Right atrium auricular region (tissue), 2 donors: ENCODE results near the gene KLHL5. TPM values are rescaled to one million over a fixed set of nuclear protein-coding genes. Genes with fewer than 3 reads are reported as not detected.

Experiments used
- DNase-seq: peaks from one replicate; pipeline ENCODE4 v3.0.0-alpha.2; 2019; ENCODE audit warnings: low spot score
- H3K27ac ChIP-seq, 2 donors: fragments of 200-600 bp; sonication (generic); 1 replicate in 1 of 2; 2 replicates in 1 of 2; pipeline ENCODE4 v1.5.1; 2016 to 2019
- H3K27me3 ChIP-seq, 2 donors: fragments of 200-600 bp; sonication (generic); one replicate each; pipeline versions ENCODE4 v1.5.1 to v1.6.0; 2017 to 2019
- H3K36me3 ChIP-seq: fragments of 200-600 bp; sonication (generic); one replicate; pipeline ENCODE4 v1.5.1; 2016
- H3K4me1 ChIP-seq, 2 donors: fragments of 200-600 bp; sonication (generic); one replicate each; pipeline versions ENCODE4 v1.5.1 to v1.6.0; 2017 to 2019
- H3K4me3 ChIP-seq, 2 donors: fragments of 200-600 bp; sonication (generic); 1 replicate in 1 of 2; 2 replicates in 1 of 2; pipeline ENCODE4 v1.5.1; 2017 to 2019; ENCODE audit warnings: mild to moderate bottlenecking in 1 of 2, moderate library complexity in 1 of 2
- H3K9me3 ChIP-seq, 2 donors: fragments of 200-600 bp; sonication (generic); one replicate each; pipeline ENCODE4 v1.5.1; 2019
- total RNA-seq, 2 donors: library from RNA; depleted of rRNA; stranded (reverse); fragments of >200 nt; gene quantifications; one replicate each; pipeline ENCODE4 v1.1.0, GENCODE V29; 2016
- TF ChIP-seq, protein P1 (sequence below), 2 donors: fragments of 200-600 bp; sonication (generic); IDR thresholded peaks; one replicate each; pipeline ENCODE4 v1.5.1; 2019; ENCODE audit warnings: antibody characterized with exemption in 2 of 2

KLHL5 gene
- total RNA-seq, 2 donors from 2014 or later = 11.8 to 13.1 TPM

DNA sequence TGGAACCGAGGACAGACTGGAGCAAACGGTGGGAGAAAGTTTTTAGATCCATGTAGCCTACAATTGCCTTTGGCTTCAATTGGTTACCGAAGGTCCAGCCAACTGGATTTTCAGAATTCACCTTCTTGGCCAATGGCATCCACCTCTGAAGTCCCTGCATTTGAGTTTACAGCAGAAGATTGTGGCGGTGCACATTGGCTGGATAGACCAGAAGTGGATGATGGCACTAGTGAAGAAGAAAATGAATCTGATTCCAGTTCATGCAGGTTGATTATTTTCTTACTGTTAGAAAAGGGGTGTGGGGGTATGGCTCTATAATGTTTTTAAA is 702 bp downstream of the KLHL5 start:
- peaks cover 0 to 12% of the 10 kb centered on the region in 2 donors for H3K4me1 ChIP-seq
- no peaks in the 10 kb centered on the region for H3K36me3 ChIP-seq
- TF ChIP-seq, protein P1, sequence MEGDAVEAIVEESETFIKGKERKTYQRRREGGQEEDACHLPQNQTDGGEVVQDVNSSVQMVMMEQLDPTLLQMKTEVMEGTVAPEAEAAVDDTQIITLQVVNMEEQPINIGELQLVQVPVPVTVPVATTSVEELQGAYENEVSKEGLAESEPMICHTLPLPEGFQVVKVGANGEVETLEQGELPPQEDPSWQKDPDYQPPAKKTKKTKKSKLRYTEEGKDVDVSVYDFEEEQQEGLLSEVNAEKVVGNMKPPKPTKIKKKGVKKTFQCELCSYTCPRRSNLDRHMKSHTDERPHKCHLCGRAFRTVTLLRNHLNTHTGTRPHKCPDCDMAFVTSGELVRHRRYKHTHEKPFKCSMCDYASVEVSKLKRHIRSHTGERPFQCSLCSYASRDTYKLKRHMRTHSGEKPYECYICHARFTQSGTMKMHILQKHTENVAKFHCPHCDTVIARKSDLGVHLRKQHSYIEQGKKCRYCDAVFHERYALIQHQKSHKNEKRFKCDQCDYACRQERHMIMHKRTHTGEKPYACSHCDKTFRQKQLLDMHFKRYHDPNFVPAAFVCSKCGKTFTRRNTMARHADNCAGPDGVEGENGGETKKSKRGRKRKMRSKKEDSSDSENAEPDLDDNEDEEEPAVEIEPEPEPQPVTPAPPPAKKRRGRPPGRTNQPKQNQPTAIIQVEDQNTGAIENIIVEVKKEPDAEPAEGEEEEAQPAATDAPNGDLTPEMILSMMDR (IDR thresholded peaks at IDR 0.05) = no peak
- H3K9me3 ChIP-seq = no peaks in the 10 kb centered on the region
- no peak for DNase-seq
- no peak overlapping the region for H3K4me3 ChIP-seq
- no peaks in the 10 kb centered on the region for H3K27me3 ChIP-seq
- H3K27ac ChIP-seq = no peak overlapping the region

DNA sequence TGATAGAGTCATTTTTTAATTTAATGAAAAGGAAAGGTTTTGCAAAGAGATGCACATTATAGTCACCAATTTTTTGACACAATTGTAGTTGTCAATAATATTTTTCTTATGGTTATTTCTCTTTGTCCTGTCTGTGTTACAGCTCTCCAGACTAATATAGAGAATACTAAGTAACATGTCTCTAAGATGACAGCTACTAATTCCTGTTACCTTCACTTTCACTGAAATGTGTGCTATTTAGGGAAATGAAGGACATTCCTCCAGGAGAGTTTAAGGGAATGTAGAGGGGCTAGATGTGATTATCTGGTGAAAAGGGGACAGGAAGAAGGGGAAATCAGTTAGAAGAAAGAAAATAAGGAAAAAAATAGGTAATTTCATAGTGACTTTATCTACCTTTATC is 1.4 kb downstream of the KLHL5 start:
- DNase-seq = no peak
- Histone ChIP-seq H3K4me3 (no peak overlapping the region), H3K27ac (no peak overlapping the region), H3K9me3 (no peaks in the 10 kb centered on the region), H3K4me1 (peaks cover 0 to 12% of the 10 kb centered on the region in 2 donors), H3K27me3 (no peaks in the 10 kb centered on the region), H3K36me3 (no peaks in the 10 kb centered on the region)
- TF ChIP-seq, protein P1 (IDR thresholded peaks at IDR 0.05) = no peak

GRCh38 chr4:39066371-39066770 is 4.3 kb downstream of the KLHL5 start:
- Histone ChIP-seq H3K9me3 (no peaks in the 10 kb centered on the region), H3K27me3 (no peaks in the 10 kb centered on the region), H3K36me3 (no peaks in the 10 kb centered on the region), H3K27ac (no peak overlapping the region), H3K4me3 (no peak overlapping the region), H3K4me1 (peaks cover 0 to 12% of the 10 kb centered on the region in 2 donors)
- TF ChIP-seq, protein P1 (IDR thresholded peaks at IDR 0.05) = no peak
- DNase-seq = no peak

GRCh38 chr4:39067031-39067430 is 5.0 kb downstream of the KLHL5 start:
- peaks cover 0 to 12% of the 10 kb centered on the region in 2 donors for H3K4me1 ChIP-seq
- no peaks in the 10 kb centered on the region for H3K27me3 ChIP-seq
- no peak overlapping the region for H3K4me3 ChIP-seq
- TF ChIP-seq, protein P1 (IDR thresholded peaks at IDR 0.05) = no peak
- no peak overlapping the region for H3K27ac ChIP-seq
- no peak for DNase-seq
- H3K36me3 ChIP-seq = no peaks in the 10 kb centered on the region
- no peaks in the 10 kb centered on the region for H3K9me3 ChIP-seq

GRCh38 chr4:39067451-39067850 is 5.4 kb downstream of the KLHL5 start:
- TF ChIP-seq, protein P1 (IDR thresholded peaks at IDR 0.05) = no peak
- H3K4me3 ChIP-seq = no peak overlapping the region
- H3K27ac ChIP-seq = no peak overlapping the region
- DNase-seq = no peak
- no peaks in the 10 kb centered on the region for H3K9me3 ChIP-seq
- H3K4me1 ChIP-seq = peaks cover 0 to 8% of the 10 kb centered on the region in 2 donors
- H3K27me3 ChIP-seq = no peaks in the 10 kb centered on the region
- no peaks in the 10 kb centered on the region for H3K36me3 ChIP-seq

GRCh38 chr4:39068907-39069306 is 6.9 kb downstream of the KLHL5 start:
- Histone ChIP-seq H3K36me3 (no peaks in the 10 kb centered on the region), H3K27ac (no peak overlapping the region), H3K27me3 (no peaks in the 10 kb centered on the region), H3K9me3 (no peaks in the 10 kb centered on the region), H3K4me1 (no peaks in the 10 kb centered on the region), H3K4me3 (no peak overlapping the region)
- DNase-seq = no peak
- TF ChIP-seq, protein P1 (IDR thresholded peaks at IDR 0.05) = no peak
